GM23248 (cell line): Measurements from ENCODE around the gene NAE1.

Experiments
- EZH2 ChIP-seq: fragments of 200-600 bp; sonication (generic); IDR thresholded peaks from 2 replicates; pipeline ENCODE4 v1.6.1; 2018; ENCODE audit warnings: antibody characterized with exemption, mild to moderate bottlenecking; ENCODE audit not compliant: insufficient read depth, poor library complexity, severe bottlenecking
- EZH2phosphoT487 ChIP-seq: fragments of 200-600 bp; sonication (generic); IDR thresholded peaks from 2 replicates; pipeline ENCODE4 v1.6.1; 2018; ENCODE audit warnings: antibody characterized with exemption, moderate library complexity, mild to moderate bottlenecking, low read depth; ENCODE audit not compliant: insufficient read depth

DNA sequence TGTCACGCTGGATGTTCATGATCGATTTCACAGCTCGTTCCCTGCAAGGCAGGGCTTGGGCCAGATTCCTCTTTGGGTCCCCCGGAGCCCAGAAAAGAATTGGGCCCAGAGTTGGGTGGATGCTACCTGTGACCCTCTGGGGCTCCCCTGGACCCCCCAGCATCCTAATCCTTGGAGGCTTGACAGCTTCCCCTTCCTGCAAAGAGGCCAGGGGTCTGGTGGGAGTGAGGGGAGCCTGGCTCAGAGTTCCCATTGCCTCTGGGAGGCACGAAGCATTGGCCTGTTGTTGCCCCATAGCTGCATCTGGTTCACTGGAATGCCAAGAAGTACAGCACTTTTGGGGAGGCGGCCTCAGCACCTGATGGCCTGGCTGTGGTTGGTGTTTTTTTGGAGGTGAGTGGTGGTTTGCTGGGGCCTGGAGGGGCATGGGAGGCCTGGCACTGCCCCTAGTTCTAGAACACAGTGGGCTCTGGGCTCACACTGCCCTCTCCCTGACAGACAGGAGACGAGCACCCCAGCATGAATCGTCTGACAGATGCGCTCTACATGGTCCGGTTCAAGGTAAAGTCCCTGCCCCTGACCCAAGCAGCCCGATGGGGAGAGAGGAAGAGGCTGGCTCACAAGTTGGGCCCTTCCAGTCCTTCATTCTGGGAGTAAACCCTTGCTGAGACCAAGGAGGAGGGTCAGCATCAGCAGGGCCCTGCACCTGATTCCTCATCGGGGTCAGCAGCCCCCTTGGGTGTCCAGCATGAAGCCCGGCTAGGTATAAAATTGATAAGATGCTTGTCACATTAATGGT is 20.6 kb upstream of the NAE1 start:
- TF ChIP-seq EZH2 (no peak), EZH2phosphoT487 (no peak)
